Measurements from ENCODE around the gene KCND3. TPM values are rescaled to one million over a fixed set of nuclear protein-coding genes. Genes with fewer than 3 reads are reported as not detected.

Gene KCND3
- total RNA-seq, 4 donors from 2014 or later, result 1.4 to 3.5 (median 3.0) TPM

DNA sequence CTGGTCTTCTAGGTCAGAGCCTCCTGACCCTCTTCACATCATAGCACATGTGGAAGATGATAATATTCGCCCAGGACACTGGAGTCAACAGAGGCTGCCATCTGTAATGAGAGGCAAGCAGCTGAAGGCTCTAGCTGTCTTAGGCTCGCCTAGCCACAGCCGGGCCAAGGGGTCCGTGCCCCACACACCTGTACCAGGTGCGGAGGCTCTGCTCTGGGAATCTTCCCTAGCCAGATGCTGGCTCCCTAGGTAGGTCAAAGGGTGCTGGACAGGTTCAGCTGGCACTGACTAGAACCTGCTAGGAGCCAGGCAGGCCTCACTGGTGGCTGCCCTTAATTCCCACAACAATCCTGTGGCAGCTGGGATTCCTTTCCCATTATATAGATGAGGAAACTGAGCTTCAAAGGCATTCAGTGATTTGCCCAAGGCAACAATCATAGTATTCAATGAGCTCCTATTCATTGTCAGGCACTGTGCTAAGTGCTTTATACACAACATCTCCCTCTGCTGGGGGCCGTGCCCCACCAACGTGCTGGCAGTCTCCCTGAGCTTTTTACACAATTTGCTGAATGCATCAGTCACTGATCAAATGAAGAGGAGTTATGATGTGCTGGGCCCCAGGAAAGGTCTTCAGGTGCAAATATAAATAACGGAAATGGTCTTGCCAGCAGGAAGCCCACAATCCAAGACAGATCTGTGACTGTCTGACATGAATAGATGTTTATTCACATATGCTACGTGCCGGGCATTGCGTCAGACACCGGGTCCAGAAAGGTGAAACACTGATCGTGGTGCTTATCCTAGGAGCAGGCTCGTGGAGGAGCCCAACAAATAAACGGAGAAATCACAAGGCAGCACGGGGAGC is 175.8 kb downstream of the KCND3 start:
- TF ChIP-seq POLR2A (IDR thresholded peaks at IDR 0.05) (no peak), EP300 (IDR thresholded peaks at IDR 0.05; ENCODE audit: low read depth) (no peak), POLR2AphosphoS5 (IDR thresholded peaks at IDR 0.05) (no peak)
- TF ChIP-seq, protein P1, sequence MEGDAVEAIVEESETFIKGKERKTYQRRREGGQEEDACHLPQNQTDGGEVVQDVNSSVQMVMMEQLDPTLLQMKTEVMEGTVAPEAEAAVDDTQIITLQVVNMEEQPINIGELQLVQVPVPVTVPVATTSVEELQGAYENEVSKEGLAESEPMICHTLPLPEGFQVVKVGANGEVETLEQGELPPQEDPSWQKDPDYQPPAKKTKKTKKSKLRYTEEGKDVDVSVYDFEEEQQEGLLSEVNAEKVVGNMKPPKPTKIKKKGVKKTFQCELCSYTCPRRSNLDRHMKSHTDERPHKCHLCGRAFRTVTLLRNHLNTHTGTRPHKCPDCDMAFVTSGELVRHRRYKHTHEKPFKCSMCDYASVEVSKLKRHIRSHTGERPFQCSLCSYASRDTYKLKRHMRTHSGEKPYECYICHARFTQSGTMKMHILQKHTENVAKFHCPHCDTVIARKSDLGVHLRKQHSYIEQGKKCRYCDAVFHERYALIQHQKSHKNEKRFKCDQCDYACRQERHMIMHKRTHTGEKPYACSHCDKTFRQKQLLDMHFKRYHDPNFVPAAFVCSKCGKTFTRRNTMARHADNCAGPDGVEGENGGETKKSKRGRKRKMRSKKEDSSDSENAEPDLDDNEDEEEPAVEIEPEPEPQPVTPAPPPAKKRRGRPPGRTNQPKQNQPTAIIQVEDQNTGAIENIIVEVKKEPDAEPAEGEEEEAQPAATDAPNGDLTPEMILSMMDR (IDR thresholded peaks at IDR 0.05), result no peak
- no peak for DNase-seq
- Histone ChIP-seq H3K36me3 (no peaks in the 10 kb centered on the region), H3K9me3 (no peaks in the 10 kb centered on the region), H3K27ac (no peak overlapping the region), H3K4me1 (no peaks in the 10 kb centered on the region), H3K4me3 (no peak overlapping the region), H3K27me3 (no peaks in the 10 kb centered on the region)
- intact Hi-C loops (cut with DNase I; ENCODE audit: low total_unique reads), result no loop called here
- in situ Hi-C loops (cut with MboI; ENCODE audit: low pct_ligation_motif_present in 1 of 4, low pct_unique_long_range_greater_than_20kb in 1 of 4, low sequenced_read_pairs in 3 of 4), result no loop called here
- WGBS, 2 donors (ENCODE audit: low coverage in 1 of 2), result 72 to 82% methylated on average over 5 to 16 of the region's 16 CpGs

DNA sequence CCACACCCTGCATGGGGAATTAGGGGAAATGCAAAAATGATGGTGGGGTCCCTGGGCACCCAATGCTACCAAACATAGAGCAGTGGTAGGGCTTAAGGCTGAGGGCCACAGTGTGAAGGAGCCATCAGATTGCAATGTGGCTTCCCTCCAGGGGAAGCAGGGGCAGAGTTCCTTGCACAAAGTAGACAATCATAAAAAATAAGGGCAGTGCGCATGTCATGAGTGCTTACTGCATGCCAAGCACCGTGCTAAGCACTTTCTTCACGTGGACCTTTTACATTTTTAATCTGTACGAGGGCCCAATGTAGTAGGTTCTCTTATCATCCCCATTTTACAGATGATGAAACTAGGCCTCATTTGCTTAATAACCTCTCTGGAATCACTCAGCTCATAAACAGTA is 177.2 kb downstream of the KCND3 start:
- in situ Hi-C loops (cut with MboI; ENCODE audit: low pct_ligation_motif_present in 1 of 4, low pct_unique_long_range_greater_than_20kb in 1 of 4, low sequenced_read_pairs in 3 of 4), result no loop called here
- 76 to 94% methylated on average over 3 to 4 of the region's 4 CpGs for WGBS, 2 donors (ENCODE audit: low coverage in 1 of 2)

DNA sequence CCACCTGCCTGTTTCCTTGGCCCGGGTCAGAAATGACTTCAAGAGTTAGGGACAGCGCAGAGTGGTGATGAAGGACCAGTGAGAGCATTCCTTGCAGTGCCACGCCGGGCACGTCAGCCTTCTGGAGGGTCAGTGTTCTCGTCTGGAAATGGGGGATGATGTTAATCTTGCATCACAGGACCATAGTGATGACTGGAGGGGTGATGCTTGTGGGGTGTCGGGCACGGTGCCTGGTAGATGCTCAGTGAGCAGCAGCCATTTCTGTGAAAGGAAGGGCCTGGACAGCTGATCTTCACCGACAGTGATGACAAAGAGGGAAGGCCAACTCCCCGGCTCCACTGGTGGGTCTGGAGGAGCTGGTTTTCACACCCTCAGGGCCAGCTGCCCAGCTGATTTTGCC is 177.6 kb downstream of the KCND3 start:
- Histone ChIP-seq H3K27ac (no peak overlapping the region), H3K9me3 (no peaks in the 10 kb centered on the region), H3K4me1 (no peaks in the 10 kb centered on the region), H3K36me3 (no peaks in the 10 kb centered on the region), H3K4me3 (no peak overlapping the region), H3K27me3 (no peaks in the 10 kb centered on the region)
- in situ Hi-C loops (cut with MboI; ENCODE audit: low pct_ligation_motif_present in 1 of 4, low pct_unique_long_range_greater_than_20kb in 1 of 4, low sequenced_read_pairs in 3 of 4) (no loop called here), intact Hi-C loops (cut with DNase I; ENCODE audit: low total_unique reads) (no loop called here)
- WGBS, 2 donors (ENCODE audit: low coverage in 1 of 2), result 81 to 100% methylated on average over 5 to 10 of the region's 10 CpGs
- no peak for DNase-seq
- TF ChIP-seq EP300 (IDR thresholded peaks at IDR 0.05; ENCODE audit: low read depth) (no peak), POLR2AphosphoS5 (IDR thresholded peaks at IDR 0.05) (no peak)
- TF ChIP-seq, protein P1 (IDR thresholded peaks at IDR 0.05), result no peak

More for the DNA sequence above, 177.2 kb downstream of the KCND3 start:
- no peaks in the 10 kb centered on the region for H3K36me3 ChIP-seq
- no peaks in the 10 kb centered on the region for H3K9me3 ChIP-seq
- H3K27ac ChIP-seq, result no peak overlapping the region
- H3K27me3 ChIP-seq, result no peaks in the 10 kb centered on the region
- H3K4me1 ChIP-seq, result no peaks in the 10 kb centered on the region
- TF ChIP-seq EP300 (IDR thresholded peaks at IDR 0.05; ENCODE audit: low read depth), result no peak
- TF ChIP-seq, protein P1 (IDR thresholded peaks at IDR 0.05), result no peak
- no peak for TF ChIP-seq POLR2A (IDR thresholded peaks at IDR 0.05)
- TF ChIP-seq POLR2AphosphoS5 (IDR thresholded peaks at IDR 0.05), result no peak
- no peak for DNase-seq
- intact Hi-C loops (cut with DNase I; ENCODE audit: low total_unique reads), result no loop called here
- H3K4me3 ChIP-seq, result no peak overlapping the region

DNA sequence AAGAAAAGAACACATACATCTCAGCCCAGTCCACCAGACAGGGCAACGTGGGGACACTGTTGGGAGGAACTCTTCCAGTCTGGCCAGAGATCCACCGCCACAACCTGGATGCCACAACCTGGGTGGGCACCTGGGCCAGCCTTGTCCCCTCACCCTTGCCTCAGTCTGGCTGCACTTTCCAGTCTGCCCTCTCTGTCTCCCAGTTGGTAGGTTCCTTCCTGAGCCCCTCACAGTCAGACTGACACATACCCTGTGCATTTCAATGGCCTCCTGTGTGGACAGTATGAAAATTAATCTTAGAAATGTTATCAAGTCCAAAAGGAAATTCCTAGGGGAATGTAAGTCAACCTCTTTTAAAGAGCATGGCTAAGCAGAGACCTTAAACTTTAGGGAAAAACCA is 184.2 kb downstream of the KCND3 start:
- Histone ChIP-seq H3K27ac (no peak overlapping the region), H3K9me3 (no peaks in the 10 kb centered on the region), H3K27me3 (no peaks in the 10 kb centered on the region), H3K36me3 (no peaks in the 10 kb centered on the region), H3K4me3 (no peak overlapping the region), H3K4me1 (no peaks in the 10 kb centered on the region)
- WGBS, 2 donors (ENCODE audit: low coverage in 1 of 2), result 79 to 86% methylated on average over 1 to 2 of the region's 2 CpGs
- no peak for DNase-seq
- in situ Hi-C loops (cut with MboI; ENCODE audit: low pct_ligation_motif_present in 1 of 4, low pct_unique_long_range_greater_than_20kb in 1 of 4, low sequenced_read_pairs in 3 of 4), result no loop called here
- TF ChIP-seq POLR2AphosphoS5 (IDR thresholded peaks at IDR 0.05), result no peak
- TF ChIP-seq, protein P1 (IDR thresholded peaks at IDR 0.05), result no peak
- no peak for TF ChIP-seq EP300 (IDR thresholded peaks at IDR 0.05; ENCODE audit: low read depth)
- no peak for TF ChIP-seq POLR2A (IDR thresholded peaks at IDR 0.05)
- intact Hi-C loops (cut with DNase I; ENCODE audit: low total_unique reads), result no loop called here
